NCI-H2171 (cell line): ENCODE results near the gene CS.

Experiments used
- DNase-seq: peaks from one replicate; lab custom pipeline; 2025; lab: John Stamatoyannopoulos, UW

CS gene

GRCh38 chr12:56247923-56248322 lies 52.2 kb downstream of the CS start:
- DNase-seq, result no peak

- no peak for DNase-seq
These were observed 55.6 kb downstream of the CS start for GRCh38 chr12:56244494-56244893.

- DNase-seq, result no peak
These were observed 56.4 kb downstream of the CS start for GRCh38 chr12:56243731-56244181.

DNA sequence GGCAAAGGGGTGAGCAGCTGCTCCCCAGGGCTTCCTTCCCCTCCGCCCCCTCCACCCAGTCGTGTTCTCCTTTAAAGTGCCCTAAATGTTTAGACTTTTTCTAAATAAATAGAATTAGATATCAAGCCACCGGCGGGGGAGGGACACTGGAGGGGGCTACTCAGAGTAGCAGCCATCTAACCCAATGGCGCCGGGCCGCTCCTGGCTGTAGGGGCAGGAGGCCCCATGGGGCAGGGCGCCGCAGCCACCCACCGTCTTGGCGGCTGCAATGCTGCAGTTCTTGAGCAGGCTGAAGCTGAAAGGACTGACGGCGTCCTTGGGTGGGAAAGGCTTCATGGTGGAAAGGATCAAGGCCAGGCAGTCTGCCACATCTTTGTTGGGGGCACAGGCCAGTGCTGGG lies 57.1 kb downstream of the CS start:
- no peak for DNase-seq

- no peak for DNase-seq
These were observed 58.5 kb downstream of the CS start for GRCh38 chr12:56241424-56242303.

DNA sequence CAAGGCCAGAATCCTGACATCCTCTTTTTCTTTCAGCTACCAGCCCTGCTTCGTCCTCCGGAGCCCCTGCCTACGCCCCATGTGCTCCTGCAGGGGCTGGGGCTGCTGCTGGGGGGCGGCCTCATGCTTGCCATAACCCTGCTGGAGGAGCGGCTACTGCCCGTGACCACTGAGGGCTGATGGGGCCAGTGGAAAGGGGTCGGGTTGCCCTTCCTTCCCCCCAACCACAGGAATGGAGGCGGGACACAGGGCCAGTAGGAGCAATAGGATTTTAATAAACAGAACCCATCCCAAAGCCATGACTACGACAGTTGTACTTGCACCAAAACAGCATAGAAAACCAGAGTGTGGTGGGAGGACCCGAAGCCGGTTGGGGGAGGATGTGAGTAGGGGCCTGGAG lies 62.6 kb downstream of the CS start:
- DNase-seq, result no peak

GRCh38 chr12:56236985-56237384 lies 63.1 kb downstream of the CS start:
- DNase-seq, result no peak

DNA sequence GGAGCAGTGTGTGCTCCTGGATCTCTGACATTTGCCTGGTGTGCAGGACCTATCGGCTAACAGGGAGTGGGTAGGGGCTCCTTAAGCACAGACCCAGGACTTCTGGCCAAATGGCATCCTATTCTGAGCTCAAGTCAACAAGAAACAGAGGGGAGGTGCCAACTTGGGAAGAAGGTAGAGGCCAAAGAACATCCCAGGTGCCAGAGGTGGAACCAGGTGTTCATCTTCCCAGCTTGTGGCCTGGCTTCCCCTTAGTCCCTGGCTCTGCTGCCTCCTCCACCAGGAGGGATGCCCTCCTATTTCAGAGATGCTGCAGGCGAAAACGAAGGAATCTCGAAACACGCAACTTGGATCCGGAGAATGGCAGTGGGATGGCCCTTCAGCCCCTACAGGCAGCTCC lies 64.0 kb downstream of the CS start:
- no peak for DNase-seq

GRCh38 chr12:56234746-56235436 lies 65.2 kb downstream of the CS start:
- DNase-seq, result no peak

- no peak for DNase-seq
These were observed 68.9 kb downstream of the CS start for GRCh38 chr12:56231184-56231582.

DNA sequence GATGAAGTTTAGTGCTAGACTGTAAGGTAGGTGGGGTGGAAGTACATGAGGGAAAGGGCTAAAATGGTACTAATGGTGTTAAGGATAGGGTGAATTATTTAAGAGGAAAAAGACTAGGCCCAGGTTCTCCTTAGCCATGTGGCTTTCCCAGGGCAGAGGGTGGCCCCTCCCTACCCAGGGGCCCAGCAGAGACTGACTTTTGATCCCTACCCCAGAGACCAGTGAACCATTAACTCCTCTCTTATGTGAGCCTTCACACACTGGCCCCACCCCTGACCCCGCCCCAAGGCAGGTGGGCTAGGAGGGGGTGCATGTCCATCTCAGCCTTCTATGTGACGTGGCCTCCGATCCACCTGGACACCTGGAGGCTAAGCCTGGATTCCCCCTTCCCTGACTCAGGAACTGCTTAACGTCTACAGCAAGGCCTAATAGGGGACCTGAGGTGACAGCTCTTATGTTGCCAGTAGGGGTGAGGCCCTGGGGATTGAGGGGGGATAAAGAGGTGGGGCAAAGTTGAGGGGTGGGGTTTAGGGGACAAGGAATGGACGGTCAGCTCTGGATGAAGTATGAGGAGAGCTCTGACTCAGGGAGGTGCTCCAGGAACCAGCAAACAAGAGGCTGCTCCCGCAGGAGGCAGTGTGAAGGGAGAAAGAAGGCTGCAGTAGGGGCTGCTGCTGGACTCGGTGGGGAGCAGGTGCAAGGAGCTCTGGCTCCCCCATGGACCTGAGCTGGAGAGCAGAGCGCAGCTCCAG lies 69.5 kb downstream of the CS start:
- no peak for DNase-seq

DNA sequence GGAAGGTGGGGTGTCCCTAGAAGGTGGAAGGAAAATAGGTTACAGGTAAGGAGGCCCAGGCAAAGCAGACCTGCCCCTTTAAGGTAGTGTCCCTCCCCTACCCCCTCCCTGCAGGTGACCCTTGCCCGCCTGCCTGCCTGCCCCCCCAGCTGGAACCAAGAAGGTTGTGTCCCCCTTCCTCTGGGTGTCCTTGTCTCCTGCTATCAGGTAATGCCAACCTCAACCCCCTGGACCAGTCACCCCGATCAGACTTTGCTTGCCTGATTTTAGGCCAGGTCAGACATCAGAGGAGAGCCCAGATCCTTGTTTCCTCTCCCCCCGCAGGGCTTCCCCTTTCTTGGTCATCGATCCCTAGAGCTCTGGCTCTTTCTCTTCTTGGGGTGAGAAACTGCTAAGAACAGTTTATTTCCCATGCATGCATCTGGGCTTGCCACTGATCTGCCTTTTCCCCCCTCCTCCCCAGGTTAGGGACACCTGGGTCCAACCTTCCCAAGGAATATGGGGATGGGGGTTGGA lies 70.2 kb downstream of the CS start, which contains the start of gene SLC39A5:
TSS of gene SLC39A5 (plus strand) at position 136 of the 516 bp plus-strand sequence. CDS start 1,224 bp downstream, outside the sequence.
- no peak for DNase-seq

DNA sequence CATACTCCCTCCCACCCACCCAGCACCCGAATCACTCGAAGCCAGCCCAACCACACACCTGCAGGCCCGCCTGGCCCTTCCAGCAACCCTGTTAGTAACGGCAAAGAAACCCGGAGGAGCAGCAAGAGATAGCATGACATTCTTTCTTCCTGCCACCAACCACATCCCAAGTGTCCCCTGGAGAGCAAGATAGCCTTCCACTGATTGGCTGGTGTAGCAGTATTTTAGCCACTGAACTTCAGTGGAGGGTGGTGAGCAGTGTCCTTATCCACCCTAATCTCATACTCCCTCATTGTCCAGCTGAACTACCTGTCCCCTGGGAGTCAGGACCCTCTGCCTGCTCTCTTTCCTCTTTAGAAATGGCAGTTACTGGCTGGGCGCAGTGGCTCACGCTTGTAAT lies 71.0 kb downstream of the CS start:
- no peak for DNase-seq

- DNase-seq, result no peak
These were observed 75.2 kb downstream of the CS start for GRCh38 chr12:56224954-56225353.

GRCh38 chr12:56224102-56224701 lies 75.9 kb downstream of the CS start, which contains the start of gene NABP2:
Gene NABP2 (plus strand): TSS chr12:56224342. CDS start chr12:56224857, 515 bp downstream.
- DNase-seq, result peak; percentile 95

- no peak for DNase-seq
These were observed 76.5 kb downstream of the CS start for GRCh38 chr12:56223571-56224101.

GRCh38 chr12:56222531-56222895 lies 77.6 kb downstream of the CS start:
- no peak for DNase-seq

- DNase-seq, result peak; percentile 95
These were observed 78.2 kb downstream of the CS start, which contains the start of gene RNF41 for GRCh38 chr12:56221757-56222530. Gene RNF41 (minus strand): TSS chr12:56221922. CDS start chr12:56214047, 7,875 bp downstream.
